Measurements from ENCODE around the gene MND1.
"Not testable (repeated sequence)": the region's sequence is repeated elsewhere in the genome, so short reads cannot be mapped to it uniquely, and the experiment has no call there.

MND1 gene

GRCh38 chr4:153402366-153402765, 57.9 kb downstream of the MND1 start:
- DNase-seq: no peak
- no peak for TF ChIP-seq GATA1 (IDR thresholded peaks at IDR 0.05; ENCODE audit: low read depth, low read length)
- no peak for TF ChIP-seq POLR2A (IDR thresholded peaks at IDR 0.05; ENCODE audit: low read length)

DNA sequence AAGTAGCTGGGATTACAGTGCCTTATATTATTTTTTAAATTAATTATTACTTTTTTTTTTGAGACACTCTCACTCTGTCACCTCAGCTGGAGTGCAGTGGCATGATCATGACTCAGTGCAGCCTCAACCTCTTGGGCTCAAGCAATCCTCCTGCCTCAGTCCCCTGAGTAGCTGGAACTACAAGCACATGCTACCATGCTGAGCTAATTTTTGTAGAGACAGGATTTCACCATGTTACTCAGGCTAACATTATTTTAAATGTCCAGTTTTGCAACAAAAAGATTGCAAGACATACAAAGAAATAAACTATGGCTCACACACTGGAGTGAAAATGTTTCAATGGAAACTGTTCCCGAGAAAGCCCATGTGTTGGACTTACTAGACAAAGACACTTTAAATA, 59.2 kb downstream of the MND1 start:
- TF ChIP-seq GATA1 (IDR thresholded peaks at IDR 0.05; ENCODE audit: low read depth, low read length) (no peak), POLR2A (IDR thresholded peaks at IDR 0.05; ENCODE audit: low read length) (no peak)
- no peak for DNase-seq

DNA sequence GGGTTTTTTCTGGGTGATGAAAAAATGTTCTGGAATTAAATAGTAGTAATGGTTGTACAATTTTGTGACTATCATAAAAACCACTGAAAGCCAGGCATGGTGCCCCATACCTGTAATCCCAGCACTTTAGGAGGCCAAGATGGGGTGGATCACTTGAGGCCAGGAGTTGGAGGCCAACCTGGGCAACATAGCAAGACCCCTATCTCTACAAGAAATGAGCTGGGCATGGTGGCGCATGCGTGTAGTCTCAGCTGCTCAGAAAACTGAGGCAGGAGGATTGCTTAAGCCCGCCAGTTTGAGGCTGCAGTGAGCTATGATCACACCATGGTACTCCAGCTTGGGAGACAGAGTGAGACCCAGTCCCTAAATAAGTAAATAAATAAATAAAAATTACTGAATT, 63.4 kb downstream of the MND1 start:
- TF ChIP-seq POLR2A (IDR thresholded peaks at IDR 0.05; ENCODE audit: low read length) (no peak), GATA1 (IDR thresholded peaks at IDR 0.05; ENCODE audit: low read depth, low read length) (no peak)

GRCh38 chr4:153408932-153409331, 64.4 kb downstream of the MND1 start:
- no peak for DNase-seq
- no peak for TF ChIP-seq GATA1 (IDR thresholded peaks at IDR 0.05; ENCODE audit: low read depth, low read length)
- no peak for TF ChIP-seq POLR2A (IDR thresholded peaks at IDR 0.05; ENCODE audit: low read length)

More for the DNA sequence above, 63.4 kb downstream of the MND1 start:
- no peak for DNase-seq

GRCh38 chr4:153409412-153409811, 64.9 kb downstream of the MND1 start:
- TF ChIP-seq POLR2A (IDR thresholded peaks at IDR 0.05; ENCODE audit: low read length) (no peak), GATA1 (IDR thresholded peaks at IDR 0.05; ENCODE audit: low read depth, low read length) (no peak)
- no peak for DNase-seq

DNA sequence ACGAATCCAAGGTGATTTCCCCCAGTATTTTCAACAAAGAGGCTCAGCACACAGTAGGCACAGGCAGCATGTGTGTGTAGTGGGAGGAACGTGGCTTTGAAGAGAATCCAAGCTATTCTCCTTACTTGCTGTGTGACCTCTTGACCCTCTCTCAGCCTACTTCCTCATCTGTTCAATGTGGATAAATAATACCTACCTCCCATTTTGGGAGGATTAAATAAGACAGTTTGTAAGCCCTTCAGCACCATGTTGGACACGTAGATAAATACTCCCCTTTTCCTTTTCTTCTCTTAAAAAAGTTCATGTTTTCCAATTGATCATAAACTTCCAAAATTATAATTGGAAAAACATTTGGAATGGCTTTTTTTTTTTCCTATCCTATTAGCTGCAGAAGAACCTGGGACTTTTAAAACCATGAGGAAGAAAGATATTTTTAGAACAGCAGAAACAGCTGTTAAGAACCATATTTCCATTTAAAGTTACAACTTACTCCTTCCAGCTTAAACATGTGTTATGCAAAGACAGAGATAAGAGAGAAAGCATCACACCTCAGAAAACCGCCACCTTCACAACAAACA, 65.5 kb downstream of the MND1 start:
- DNase-seq: peak in 1 of 2 experiments; percentile 22
- no peak for TF ChIP-seq POLR2A (IDR thresholded peaks at IDR 0.05; ENCODE audit: low read length)
- TF ChIP-seq GATA1 (IDR thresholded peaks at IDR 0.05; ENCODE audit: low read depth, low read length): no peak

DNA sequence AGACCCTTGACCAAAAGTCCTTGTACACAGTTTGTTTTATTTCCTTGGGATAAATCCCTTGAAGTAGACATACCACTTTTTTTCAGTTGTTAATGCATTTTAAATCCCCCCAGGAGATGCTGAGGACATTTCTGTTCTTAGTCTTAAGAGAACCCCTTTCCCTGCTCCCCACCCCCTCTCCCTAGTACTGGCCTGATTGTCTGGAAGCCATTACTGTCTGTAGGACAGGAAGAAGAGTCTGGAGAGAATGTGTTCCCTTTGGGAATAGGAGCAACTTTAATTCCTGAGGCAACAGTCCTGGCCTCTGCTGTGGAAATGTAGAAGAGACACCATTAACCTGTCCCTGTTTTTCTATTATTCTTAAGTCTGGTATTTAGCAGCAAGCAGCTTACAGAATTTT, 69.4 kb downstream of the MND1 start:
- TF ChIP-seq POLR2A (IDR thresholded peaks at IDR 0.05; ENCODE audit: low read length) (no peak), GATA1 (IDR thresholded peaks at IDR 0.05; ENCODE audit: low read depth, low read length) (no peak)
- no peak for DNase-seq

DNA sequence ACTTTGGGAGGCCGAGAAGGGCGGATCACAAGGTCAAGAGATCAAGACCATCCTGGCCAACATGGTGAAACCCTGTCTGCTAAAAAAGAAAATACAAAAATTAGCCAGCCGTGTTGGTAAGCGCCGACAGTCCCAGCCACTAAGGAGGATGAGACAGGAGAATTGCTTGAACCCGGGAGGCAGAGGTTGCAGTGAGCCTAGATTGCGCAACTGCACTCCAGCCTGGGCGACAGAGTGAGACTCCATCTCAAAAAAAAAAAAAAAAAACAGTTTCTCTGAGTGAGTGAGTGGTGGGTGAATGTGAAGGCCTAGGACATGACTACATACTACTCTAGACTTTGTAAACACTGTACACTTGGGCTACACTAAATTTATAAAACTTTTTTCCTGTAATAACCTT, 72.0 kb downstream of the MND1 start:
- not testable (repeated sequence) for DNase-seq

GRCh38 chr4:153418121-153418520, 73.6 kb downstream of the MND1 start:
- no peak for TF ChIP-seq POLR2A (IDR thresholded peaks at IDR 0.05; ENCODE audit: low read length)
- TF ChIP-seq GATA1 (IDR thresholded peaks at IDR 0.05; ENCODE audit: low read depth, low read length): no peak
- no peak for DNase-seq

- no peak for DNase-seq
- TF ChIP-seq GATA1 (IDR thresholded peaks at IDR 0.05; ENCODE audit: low read depth, low read length) (no peak), POLR2A (IDR thresholded peaks at IDR 0.05; ENCODE audit: low read length) (no peak)
These were observed 74.1 kb downstream of the MND1 start for GRCh38 chr4:153418558-153418957.

- no peak for DNase-seq
- TF ChIP-seq GATA1 (IDR thresholded peaks at IDR 0.05; ENCODE audit: low read depth, low read length) (no peak), POLR2A (IDR thresholded peaks at IDR 0.05; ENCODE audit: low read length) (no peak)
These were observed 74.5 kb downstream of the MND1 start for GRCh38 chr4:153419029-153419428.

DNA sequence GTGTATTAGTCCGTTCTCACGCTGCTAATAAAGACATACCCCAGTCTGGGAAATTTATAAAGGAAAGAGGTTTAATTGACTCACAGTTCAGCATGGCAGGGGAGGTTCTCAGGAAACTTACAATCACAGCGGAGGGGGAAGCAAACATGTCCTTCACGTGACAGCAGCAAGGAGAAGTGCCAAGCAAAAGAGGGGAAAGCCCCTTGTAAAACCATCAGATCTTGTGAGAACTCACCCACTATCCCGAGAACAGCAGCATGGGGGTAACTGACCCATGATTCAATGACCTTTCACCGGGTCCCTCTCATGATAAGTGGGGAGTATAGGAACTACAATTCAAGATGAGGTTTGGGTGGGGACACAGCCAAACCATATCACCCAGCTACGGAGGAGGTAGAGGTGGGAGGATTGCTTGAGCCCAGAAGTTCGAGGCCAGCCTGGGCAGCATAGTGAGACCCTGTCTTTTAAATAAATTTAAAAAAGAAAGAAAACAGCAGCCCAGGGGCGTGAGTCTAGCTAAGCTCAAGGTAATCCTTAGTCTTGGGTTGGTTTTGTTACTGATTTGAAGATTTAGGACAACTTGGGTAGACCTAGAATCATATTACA, 75.3 kb downstream of the MND1 start:
- no peak for TF ChIP-seq GATA1 (IDR thresholded peaks at IDR 0.05; ENCODE audit: low read depth, low read length)
- no peak for TF ChIP-seq POLR2A (IDR thresholded peaks at IDR 0.05; ENCODE audit: low read length)
- no peak for DNase-seq

- TF ChIP-seq GATA1 (IDR thresholded peaks at IDR 0.05; ENCODE audit: low read depth, low read length) (no peak), POLR2A (IDR thresholded peaks at IDR 0.05; ENCODE audit: low read length) (no peak)
- DNase-seq: no peak
These were observed 75.9 kb downstream of the MND1 start for GRCh38 chr4:153420361-153420760.

GRCh38 chr4:153421941-153422340, 77.5 kb downstream of the MND1 start:
- TF ChIP-seq POLR2A (IDR thresholded peaks at IDR 0.05; ENCODE audit: low read length): no peak
- no peak for TF ChIP-seq GATA1 (IDR thresholded peaks at IDR 0.05; ENCODE audit: low read depth, low read length)
- no peak for DNase-seq

DNA sequence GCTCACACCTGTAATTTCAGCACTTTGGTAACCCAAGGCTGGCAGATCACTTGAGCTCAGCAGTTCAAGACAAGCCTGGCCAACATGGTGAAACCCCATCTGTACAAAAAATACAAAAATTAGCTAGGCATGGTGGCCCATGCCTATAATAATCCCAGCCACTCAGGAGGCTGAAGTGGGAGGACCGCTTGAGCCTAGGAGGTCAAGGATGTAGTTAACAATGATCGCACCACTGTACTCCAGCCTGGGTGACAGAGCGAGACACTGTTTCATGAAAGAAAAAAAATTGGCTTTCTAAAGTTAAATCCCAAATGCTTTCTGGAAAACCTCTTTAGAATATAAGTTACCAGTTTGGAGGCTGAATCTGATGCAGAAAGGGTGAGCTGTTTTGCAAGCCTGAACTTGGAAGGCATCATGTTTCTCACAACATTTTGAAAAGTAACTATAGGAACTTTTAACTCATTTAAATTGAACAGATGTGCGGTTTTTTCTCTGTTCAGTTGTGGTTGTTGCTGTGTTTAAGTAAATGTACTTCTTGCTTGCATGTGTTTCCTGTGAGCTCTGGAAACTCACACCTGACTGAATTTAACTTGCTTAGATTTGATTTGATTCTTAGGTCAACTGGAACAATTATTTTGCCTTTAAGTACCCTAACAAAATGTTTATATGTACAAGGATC, 81.9 kb downstream of the MND1 start:
- no peak for TF ChIP-seq GATA1 (IDR thresholded peaks at IDR 0.05; ENCODE audit: low read depth, low read length)
- TF ChIP-seq POLR2A (IDR thresholded peaks at IDR 0.05; ENCODE audit: low read length): no peak
- no peak for DNase-seq

Data from erythroblast (primary cell).